Myocyte (in vitro differentiated cells): ENCODE measurements around the gene FHDC1. TPM values are rescaled to one million over a fixed set of nuclear protein-coding genes. Genes with fewer than 3 reads are reported as not detected.

ENCODE experiments used
- DNase-seq: peaks from one replicate; pipeline ENCODE4 v3.0.0-alpha.2; 2012; ENCODE audit warnings: low read depth
- total RNA-seq: library from RNA; depleted of rRNA; stranded (reverse); fragments of >200 nt; gene quantifications from 2 replicates; pipeline ENCODE4 v1.2.3, GENCODE V29; 2014

Gene FHDC1
- total RNA-seq, 1 donor from 2014 or later, result 0.72 TPM

- peak; percentile 68 for DNase-seq
Observed at GRCh38 chr4:153001626-153002025, 65.5 kb downstream of the FHDC1 start.

- no peak for DNase-seq
Observed at GRCh38 chr4:153002110-153002509, 66.0 kb downstream of the FHDC1 start.

- no peak for DNase-seq
Observed at GRCh38 chr4:153004081-153004850, 68.1 kb downstream of the FHDC1 start.

- DNase-seq, result no peak
Observed at GRCh38 chr4:153005899-153006381, 69.8 kb downstream of the FHDC1 start.

- no peak for DNase-seq
Observed at GRCh38 chr4:153008578-153009199, 72.6 kb downstream of the FHDC1 start.

GRCh38 chr4:153010146-153010545, 74.0 kb downstream of the FHDC1 start:
- no peak for DNase-seq

- peak; percentile 62 for DNase-seq
Observed at GRCh38 chr4:153013202-153013977, 77.3 kb downstream of the FHDC1 start.

- DNase-seq, result no peak
Observed at GRCh38 chr4:153014460-153014859, 78.3 kb downstream of the FHDC1 start.

GRCh38 chr4:153016592-153016991, 80.5 kb downstream of the FHDC1 start:
- DNase-seq, result no peak

- no peak for DNase-seq
Observed at GRCh38 chr4:153018031-153018430, 81.9 kb downstream of the FHDC1 start.

GRCh38 chr4:153018684-153019083, 82.6 kb downstream of the FHDC1 start:
- peak; percentile 51 for DNase-seq

GRCh38 chr4:153019906-153020305, 83.8 kb downstream of the FHDC1 start:
- no peak for DNase-seq

GRCh38 chr4:153020457-153020856, 84.3 kb downstream of the FHDC1 start:
- no peak for DNase-seq

- DNase-seq, result no peak
Observed at GRCh38 chr4:153021276-153021675, 85.2 kb downstream of the FHDC1 start.

- no peak for DNase-seq
Observed at GRCh38 chr4:153022241-153022715, 86.2 kb downstream of the FHDC1 start.

- DNase-seq, result no peak
Observed at GRCh38 chr4:153023139-153023538, 87.0 kb downstream of the FHDC1 start.

GRCh38 chr4:153023692-153024394, 87.7 kb downstream of the FHDC1 start:
- no peak for DNase-seq

GRCh38 chr4:153024466-153024865, 88.3 kb downstream of the FHDC1 start:
- no peak for DNase-seq

GRCh38 chr4:153025406-153025805, 89.3 kb downstream of the FHDC1 start:
- no peak for DNase-seq

- no peak for DNase-seq
Observed at GRCh38 chr4:153026591-153027346, 90.6 kb downstream of the FHDC1 start.
